ENCODE measurements around the gene CBARP. TPM values are rescaled to one million over a fixed set of nuclear protein-coding genes. Genes with fewer than 3 reads are reported as not detected.

Gene CBARP
- total RNA-seq, 1 donor from 2014 or later, result 0.96 TPM

DNA sequence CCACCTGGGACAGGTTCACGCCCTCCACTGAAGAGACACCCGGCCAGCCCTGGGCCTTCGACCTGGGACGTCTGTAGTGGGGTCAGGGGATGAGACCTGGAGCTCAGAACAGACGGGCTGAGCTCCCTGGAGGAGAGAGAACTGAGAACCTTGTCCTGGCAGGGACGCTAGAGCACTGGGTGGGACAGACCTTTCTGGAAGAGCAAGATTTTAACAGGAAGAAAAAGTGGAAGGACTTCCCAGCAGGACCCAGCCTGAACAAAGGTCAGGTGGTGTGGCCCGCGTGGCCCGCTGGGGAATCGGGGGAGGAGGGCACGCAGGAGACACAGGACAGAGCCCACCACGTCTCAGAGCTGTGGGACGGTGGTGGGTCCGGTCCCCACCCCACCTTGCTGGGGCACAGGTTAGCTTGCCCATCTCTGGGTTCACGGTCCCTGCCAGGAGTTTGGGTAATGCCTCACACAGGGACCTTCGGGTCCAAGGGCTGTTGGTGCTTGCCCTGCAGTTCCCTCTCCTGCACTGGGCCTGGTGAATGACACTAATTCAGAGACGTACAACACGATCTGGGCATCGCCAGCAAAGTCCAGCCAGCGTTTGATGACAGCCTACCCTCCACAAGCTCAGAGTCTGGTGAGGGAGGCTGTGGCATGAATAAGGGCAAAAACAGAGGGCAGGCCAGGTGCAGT, 46.6 kb upstream of the CBARP start:
- H3K9me3 ChIP-seq (replicated peaks), result no peaks in the 10 kb centered on the region
- TF ChIP-seq, protein P1, sequence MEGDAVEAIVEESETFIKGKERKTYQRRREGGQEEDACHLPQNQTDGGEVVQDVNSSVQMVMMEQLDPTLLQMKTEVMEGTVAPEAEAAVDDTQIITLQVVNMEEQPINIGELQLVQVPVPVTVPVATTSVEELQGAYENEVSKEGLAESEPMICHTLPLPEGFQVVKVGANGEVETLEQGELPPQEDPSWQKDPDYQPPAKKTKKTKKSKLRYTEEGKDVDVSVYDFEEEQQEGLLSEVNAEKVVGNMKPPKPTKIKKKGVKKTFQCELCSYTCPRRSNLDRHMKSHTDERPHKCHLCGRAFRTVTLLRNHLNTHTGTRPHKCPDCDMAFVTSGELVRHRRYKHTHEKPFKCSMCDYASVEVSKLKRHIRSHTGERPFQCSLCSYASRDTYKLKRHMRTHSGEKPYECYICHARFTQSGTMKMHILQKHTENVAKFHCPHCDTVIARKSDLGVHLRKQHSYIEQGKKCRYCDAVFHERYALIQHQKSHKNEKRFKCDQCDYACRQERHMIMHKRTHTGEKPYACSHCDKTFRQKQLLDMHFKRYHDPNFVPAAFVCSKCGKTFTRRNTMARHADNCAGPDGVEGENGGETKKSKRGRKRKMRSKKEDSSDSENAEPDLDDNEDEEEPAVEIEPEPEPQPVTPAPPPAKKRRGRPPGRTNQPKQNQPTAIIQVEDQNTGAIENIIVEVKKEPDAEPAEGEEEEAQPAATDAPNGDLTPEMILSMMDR (IDR thresholded peaks at IDR 0.05; ENCODE audit: borderline replicate concordance), result no peak
- H3K4me3 ChIP-seq, result no peak overlapping the region
- no peak for DNase-seq
- no peak overlapping the region for H3K27ac ChIP-seq (replicated peaks)
- peaks cover under 1% of the 10 kb centered on the region for H3K36me3 ChIP-seq
- intact Hi-C loops (cut with micrococcal nuclease), result no loop called here
- peaks cover 64% of the 10 kb centered on the region for H3K27me3 ChIP-seq (ENCODE audit: low read depth)
- H3K4me1 ChIP-seq, result peaks cover 19% of the 10 kb centered on the region

DNA sequence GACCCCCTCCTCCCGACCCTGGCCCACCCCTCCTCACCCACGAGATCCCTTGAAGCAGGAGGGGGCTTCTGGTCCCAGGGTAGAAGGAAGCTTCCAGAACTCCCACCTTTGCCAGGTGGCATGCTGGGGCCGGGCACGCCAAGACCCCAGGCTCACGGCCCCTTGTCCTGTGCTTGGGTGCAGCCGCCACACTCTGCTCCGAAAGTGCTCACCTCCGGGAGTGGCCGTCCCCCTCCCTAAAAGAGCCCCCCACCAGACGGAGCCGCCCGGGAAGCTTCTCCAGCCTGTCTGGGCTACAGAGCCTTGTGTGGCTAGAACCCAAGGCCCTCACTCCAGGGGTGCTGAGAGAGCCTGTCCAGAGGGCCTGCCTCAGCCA, 46.1 kb upstream of the CBARP start:
- intact Hi-C loops (cut with micrococcal nuclease), result no loop called here
- TF ChIP-seq, protein P1 (IDR thresholded peaks at IDR 0.05; ENCODE audit: borderline replicate concordance), result no peak
- H3K4me1 ChIP-seq, result peaks cover 20% of the 10 kb centered on the region
- H3K4me3 ChIP-seq, result no peak overlapping the region
- H3K9me3 ChIP-seq (replicated peaks), result no peaks in the 10 kb centered on the region
- peaks cover 6% of the 10 kb centered on the region for H3K36me3 ChIP-seq
- H3K27ac ChIP-seq (replicated peaks), result no peak overlapping the region
- peaks cover 58% of the 10 kb centered on the region for H3K27me3 ChIP-seq (ENCODE audit: low read depth)
- DNase-seq, result no peak

DNA sequence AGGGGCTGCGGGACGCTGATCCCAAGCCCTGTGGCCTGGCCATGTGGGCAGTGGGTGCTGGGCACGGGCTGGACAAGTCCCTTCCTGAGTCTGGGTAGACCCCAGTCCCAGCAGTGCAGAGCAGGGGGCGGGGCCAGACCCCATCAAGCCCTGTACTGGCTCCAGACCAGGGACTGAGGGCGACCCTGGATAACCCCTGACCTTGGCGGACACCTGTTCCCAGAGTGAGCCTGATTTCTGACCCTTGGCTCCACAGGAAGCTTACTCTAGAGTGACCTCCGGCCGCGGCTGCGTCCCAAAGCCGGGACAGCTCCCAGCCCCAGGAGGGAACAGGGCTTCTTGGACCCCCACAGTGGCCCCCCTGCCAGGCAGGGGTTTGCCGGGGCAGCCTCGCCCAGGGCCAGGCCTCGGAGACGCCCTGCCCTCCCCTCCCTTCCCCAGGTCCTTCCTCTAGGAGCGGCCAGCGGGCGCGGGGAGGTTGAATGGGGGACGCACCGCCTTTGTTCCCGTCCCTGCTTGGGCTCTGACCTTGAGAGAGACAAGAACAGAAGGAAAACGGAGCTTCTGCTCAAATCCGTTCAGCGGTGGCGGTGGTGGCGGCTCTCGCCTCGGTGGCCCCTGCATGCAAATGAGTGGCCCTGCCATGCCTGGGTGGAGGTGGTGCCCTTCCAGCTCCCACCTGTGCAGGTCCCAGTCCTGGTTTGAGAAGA, 45.6 kb upstream of the CBARP start:
- H3K27me3 ChIP-seq (ENCODE audit: low read depth), result peaks cover 53% of the 10 kb centered on the region
- peaks cover 9% of the 10 kb centered on the region for H3K36me3 ChIP-seq
- H3K4me1 ChIP-seq, result peaks cover 20% of the 10 kb centered on the region
- H3K9me3 ChIP-seq (replicated peaks), result no peaks in the 10 kb centered on the region
- TF ChIP-seq, protein P1 (IDR thresholded peaks at IDR 0.05; ENCODE audit: borderline replicate concordance), result no peak
- DNase-seq, result no peak
- intact Hi-C loops (cut with micrococcal nuclease), result no loop called here
- no peak overlapping the region for H3K27ac ChIP-seq (replicated peaks)
- H3K4me3 ChIP-seq, result no peak overlapping the region

DNA sequence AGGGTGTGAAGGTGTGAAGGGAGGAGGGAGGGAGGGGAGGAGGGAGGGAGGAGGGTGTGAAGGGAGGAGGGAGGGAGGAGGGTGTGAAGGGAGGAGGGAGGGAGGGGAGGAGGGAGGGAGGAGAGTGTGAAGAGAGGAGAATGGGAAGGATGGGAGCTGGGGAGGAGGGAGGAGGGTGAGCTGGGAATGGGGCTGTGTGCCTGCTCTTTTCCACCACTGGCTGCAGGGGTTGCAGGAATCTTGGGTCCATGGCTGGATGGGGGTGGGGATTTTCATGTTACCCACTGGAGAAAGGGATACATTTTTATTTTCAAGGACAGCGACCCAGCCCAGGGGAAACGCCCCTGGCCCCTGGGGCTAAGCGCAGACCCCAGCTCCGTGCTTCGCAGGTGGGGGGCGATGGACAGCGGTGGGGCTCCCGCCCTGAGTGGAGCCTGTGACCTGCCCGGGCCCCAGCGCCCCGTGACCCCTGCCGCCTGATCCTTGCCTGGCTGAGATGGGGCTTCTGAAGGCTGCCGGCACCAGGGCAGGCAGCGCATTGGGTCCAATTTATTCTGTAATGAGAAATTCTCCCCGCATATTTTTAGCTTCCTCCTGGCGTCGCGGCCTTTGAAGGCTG, 44.9 kb upstream of the CBARP start:
- Histone ChIP-seq H3K4me1 (peaks cover 20% of the 10 kb centered on the region), H3K9me3 (replicated peaks) (no peaks in the 10 kb centered on the region), H3K4me3 (no peak overlapping the region), H3K27me3 (ENCODE audit: low read depth) (peaks cover 46% of the 10 kb centered on the region), H3K27ac (replicated peaks) (no peak overlapping the region), H3K36me3 (peaks cover 9% of the 10 kb centered on the region)
- TF ChIP-seq, protein P1 (IDR thresholded peaks at IDR 0.05; ENCODE audit: borderline replicate concordance), result no peak
- no peak for DNase-seq
- intact Hi-C loops (cut with micrococcal nuclease), result no loop called here

DNA sequence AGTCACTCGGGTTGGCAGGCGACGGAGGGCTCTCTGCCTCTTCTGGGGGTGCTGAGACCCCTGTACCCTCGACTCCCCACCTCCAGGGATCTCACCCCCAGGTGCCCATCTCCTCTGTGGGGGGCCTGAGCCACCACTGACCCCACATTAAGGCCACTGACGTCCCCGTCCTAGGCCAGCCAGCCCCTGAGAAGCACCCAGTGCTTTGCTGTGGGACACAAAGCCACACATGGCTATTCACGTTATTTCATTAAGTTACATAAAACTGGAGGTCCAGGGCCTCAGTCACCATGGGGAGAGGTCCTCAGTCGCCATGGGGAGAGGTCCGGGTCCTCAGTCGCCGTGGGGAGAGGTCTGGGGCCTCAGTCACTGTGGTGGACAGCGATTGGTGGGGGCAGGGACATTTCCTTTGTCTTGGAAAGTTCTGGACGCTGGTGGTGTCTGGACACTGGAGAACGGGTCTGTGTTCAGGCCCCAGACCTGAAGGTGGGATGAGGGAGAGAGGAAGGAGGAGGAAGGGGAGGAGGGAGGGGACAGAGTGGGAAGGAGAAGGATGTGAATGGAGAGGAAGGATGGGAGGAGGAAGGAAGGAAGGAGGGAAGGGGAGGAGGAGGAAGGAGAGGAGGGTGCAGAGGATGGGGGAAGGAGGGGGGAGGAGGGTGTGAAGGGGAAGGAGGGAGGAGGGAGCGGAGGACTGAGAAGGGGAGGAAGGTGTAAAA, 43.9 kb upstream of the CBARP start:
- DNase-seq, result no peak
- no peak overlapping the region for H3K4me3 ChIP-seq
- H3K27ac ChIP-seq (replicated peaks), result no peak overlapping the region
- intact Hi-C loops (cut with micrococcal nuclease), result no loop called here
- TF ChIP-seq, protein P1 (IDR thresholded peaks at IDR 0.05; ENCODE audit: borderline replicate concordance), result no peak
- peaks cover 37% of the 10 kb centered on the region for H3K27me3 ChIP-seq (ENCODE audit: low read depth)
- peaks cover 9% of the 10 kb centered on the region for H3K36me3 ChIP-seq
- peaks cover 17% of the 10 kb centered on the region for H3K4me1 ChIP-seq
- no peaks in the 10 kb centered on the region for H3K9me3 ChIP-seq (replicated peaks)
